GM23338 (cell line): Measurements from ENCODE around the gene DGKB. TPM values are rescaled to one million over a fixed set of nuclear protein-coding genes. Genes with fewer than 3 reads are reported as not detected.

Source experiments
- ATAC-seq: fragments of 200-7000 bp; cut with Tn5 transposase; 3 replicates; pipeline ENCODE4 v1.9.1; 2020
- DNase-seq: peaks from one replicate; pipeline ENCODE4 v3.0.0-alpha.2; 2015; ENCODE audit warnings: low spot score
- H2AFZ ChIP-seq: fragments of 200-600 bp; sonication (generic); 2 replicates; pipeline ENCODE4 v1.8.0; 2016; ENCODE audit warnings: antibody characterized with exemption, mild to moderate bottlenecking, moderate library complexity
- H3F3A ChIP-seq: fragments of 200-600 bp; sonication (generic); replicated peaks from 2 replicates; pipeline ENCODE4 v1.8.0; 2017; ENCODE audit warnings: antibody characterized with exemption, mixed run types, low read depth
- H3K27ac ChIP-seq: fragments of 200-600 bp; sonication (generic); 2 replicates; pipeline ENCODE4 v1.6.1; 2016; ENCODE audit warnings: low read depth
- H3K27me3 ChIP-seq: fragments of 200-600 bp; sonication (generic); 2 replicates; pipeline ENCODE4 v1.8.0; 2016; ENCODE audit warnings: mild to moderate bottlenecking, mixed run types, moderate library complexity; ENCODE audit not compliant: insufficient read depth
- H3K36me3 ChIP-seq: fragments of 200-600 bp; sonication (generic); 2 replicates; pipeline ENCODE4 v1.8.0; 2016; ENCODE audit warnings: mild to moderate bottlenecking; ENCODE audit not compliant: insufficient read depth
- H3K4me1 ChIP-seq: fragments of 200-600 bp; sonication (generic); 2 replicates; pipeline ENCODE4 v1.8.0; 2016; ENCODE audit warnings: mild to moderate bottlenecking, moderate library complexity; ENCODE audit not compliant: insufficient read depth
- H3K4me2 ChIP-seq: fragments of 200-600 bp; sonication (generic); 2 replicates; pipeline ENCODE4 v1.7.1; 2017; ENCODE audit warnings: mixed run types
- H3K4me3 ChIP-seq: fragments of 200-600 bp; sonication (generic); 2 replicates; pipeline ENCODE4 v1.6.1; 2016; ENCODE audit warnings: mixed run types
- H3K79me2 ChIP-seq: fragments of 200-600 bp; sonication (generic); replicated peaks from 2 replicates; pipeline ENCODE4 v1.8.0; 2017; ENCODE audit warnings: mild to moderate bottlenecking; ENCODE audit not compliant: insufficient read depth
- H3K9me2 ChIP-seq: fragments of 200-600 bp; sonication (generic); 2 replicates; pipeline ENCODE4 v1.8.0; 2017; ENCODE audit not compliant: insufficient read depth
- H4K20me1 ChIP-seq: fragments of 200-600 bp; sonication (generic); replicated peaks from 2 replicates; pipeline ENCODE4 v1.8.0; 2017; ENCODE audit warnings: mild to moderate bottlenecking; ENCODE audit not compliant: insufficient read depth
- H3K27ac Mint-ChIP-seq: 2 replicates; pipeline ENCODE4 v1.8.0; 2020; ENCODE audit warnings: inconsistent platforms, mild to moderate bottlenecking, moderate library complexity, mixed read lengths
- H3K27me3 Mint-ChIP-seq: 3 replicates; pipeline ENCODE4 v1.8.0; 2022; ENCODE audit warnings: low read depth, mild to moderate bottlenecking, moderate library complexity, mixed read lengths, inconsistent platforms; ENCODE audit not compliant: insufficient read depth, poor library complexity
- H3K36me3 Mint-ChIP-seq: 3 replicates; pipeline ENCODE4 v1.8.0; 2021; ENCODE audit warnings: low read depth, mild to moderate bottlenecking, inconsistent platforms, moderate library complexity, mixed read lengths
- H3K4me1 Mint-ChIP-seq: 3 replicates; pipeline ENCODE4 v1.8.0; 2020; ENCODE audit warnings: mild to moderate bottlenecking, inconsistent platforms, mixed read lengths
- H3K4me3 Mint-ChIP-seq: 3 replicates; pipeline ENCODE4 v1.8.0; 2021; ENCODE audit warnings: moderate library complexity, mild to moderate bottlenecking, inconsistent platforms, mixed read lengths
- H3K9me3 Mint-ChIP-seq: 3 replicates; pipeline ENCODE4 v1.8.0; 2020; ENCODE audit warnings: moderate library complexity, mild to moderate bottlenecking, inconsistent platforms, mixed read lengths
- CREB1 ChIP-seq: fragments of 250-450 bp; sonication (Bioruptor Pico); IDR thresholded peaks from 2 replicates; pipeline ENCODE4 v1.5.0; 2020; ENCODE audit warnings: low read depth, mild to moderate bottlenecking, moderate library complexity
- CTCF ChIP-seq, 2 experiments: fragments of 200-600 bp in 1 of 2; sonication (generic) in 1 of 2; conservative IDR thresholded peaks; 2 replicates each; pipeline versions ENCODE4 v1.5.1 to v1.6.1; 2016 to 2017; ENCODE audit warnings: antibody characterized with exemption in 2 of 2, low read depth in 2 of 2, mild to moderate bottlenecking in 2 of 2, moderate library complexity in 1 of 2
- ETS1 ChIP-seq: IDR thresholded peaks from 2 replicates; pipeline ENCODE4 v1.6.1; 2016; ENCODE audit warnings: antibody characterized with exemption
- EZH2 ChIP-seq: fragments of 200-600 bp; sonication (generic); IDR thresholded peaks from one replicate; pipeline ENCODE4 v1.8.0; 2017; ENCODE audit warnings: antibody characterized with exemption, mild to moderate bottlenecking, low read depth; ENCODE audit not compliant: unreplicated experiment
- EZH2phosphoT487 ChIP-seq: fragments of 200-600 bp; sonication (generic); IDR thresholded peaks from one replicate; pipeline ENCODE4 v1.8.1; 2018; ENCODE audit warnings: antibody characterized with exemption; ENCODE audit not compliant: unreplicated experiment
- JUNB ChIP-seq: IDR thresholded peaks from one replicate; pipeline ENCODE4 v1.6.1; 2016; ENCODE audit warnings: antibody characterized with exemption; ENCODE audit not compliant: unreplicated experiment
- NANOG ChIP-seq: IDR thresholded peaks from 2 replicates; pipeline ENCODE4 v1.6.1; 2016; ENCODE audit warnings: antibody characterized with exemption, borderline replicate concordance
- POLR2AphosphoS5 ChIP-seq: IDR thresholded peaks from 2 replicates; pipeline ENCODE4 v1.6.1; 2016; ENCODE audit warnings: antibody characterized with exemption, low read depth
- REST ChIP-seq: IDR thresholded peaks from one replicate; pipeline ENCODE4 v1.6.1; 2018; ENCODE audit warnings: antibody characterized with exemption; ENCODE audit not compliant: unreplicated experiment
- STAT1 ChIP-seq: IDR thresholded peaks from one replicate; pipeline ENCODE4 v1.6.1; 2016; ENCODE audit warnings: antibody characterized with exemption; ENCODE audit not compliant: unreplicated experiment
- ZNF114 ChIP-seq: fragments of 250-450 bp; sonication (Bioruptor Pico); IDR thresholded peaks from 2 replicates; pipeline ENCODE4 v1.5.0; 2020; ENCODE audit warnings: mild to moderate bottlenecking, moderate library complexity
- ZNF331 ChIP-seq: fragments of 250-450 bp; sonication (Bioruptor Pico); IDR thresholded peaks from 2 replicates; pipeline ENCODE4 v1.5.0; 2020; ENCODE audit warnings: low read depth, mild to moderate bottlenecking, moderate library complexity
- ZNF462 ChIP-seq: fragments of 250-450 bp; sonication (Bioruptor Pico); IDR thresholded peaks from 2 replicates; pipeline ENCODE4 v1.5.0; 2020; ENCODE audit warnings: mild to moderate bottlenecking, moderate library complexity
- polyA plus RNA-seq: library from polyadenylated mRNA; unstranded; fragments of >200 nt; fragmentation: Nextera tagmentation; extraction: Ambion mirVana; gene quantifications from 2 replicates; pipeline ENCODE4 v1.2.1, GENCODE V29; 2016
- total RNA-seq: library from RNA; depleted of rRNA; stranded (reverse); fragments of >200 nt; shearing (Covaris generic); gene quantifications from 2 replicates; pipeline ENCODE4 v1.2.3, GENCODE V29; 2014

Gene DGKB
- total and polyA plus RNA-seq, 2 experiments from 2014 or later: 4.8 to 11.5 TPM

GRCh38 chr7:14385074-14385473 is 517.5 kb downstream of the DGKB start:
- H3K27me3 ChIP-seq: no peaks in the 10 kb centered on the region
- Mint-ChIP-seq H3K4me1 (peaks cover 3% of the 10 kb centered on the region; the same call in 1 of the 3 replicates), H3K36me3 (no peaks in the 10 kb centered on the region), H3K9me3 (no peaks in the 10 kb centered on the region), H3K4me3 (no peak overlapping the region), H3K27ac (no peak overlapping the region), H3K27me3 (no peaks in the 10 kb centered on the region)
- H3K4me2 ChIP-seq: no peak overlapping the region
- no peak overlapping the region for H3K4me3 ChIP-seq
- H3K27ac ChIP-seq: no peak overlapping the region
- ATAC-seq (no peak), DNase-seq (no peak)
- H4K20me1 ChIP-seq: no peaks in the 10 kb centered on the region
- TF ChIP-seq ZNF114 (CRISPR knock-in tag) (no peak), CREB1 (CRISPR knock-in tag) (no peak), ZNF462 (CRISPR knock-in tag) (no peak), POLR2AphosphoS5 (no peak), REST (no peak), EZH2 (no peak), JUNB (no peak), ZNF331 (CRISPR knock-in tag) (no peak), ETS1 (no peak), NANOG (no peak), EZH2phosphoT487 (no peak), CTCF (conservative IDR thresholded peaks at IDR 0.05; ENCODE audit: low read depth in 2 of 2) (no peak), STAT1 (no peak)
- H3K36me3 ChIP-seq: no peaks in the 10 kb centered on the region
- no peaks in the 10 kb centered on the region for H3K9me2 ChIP-seq
- no peak overlapping the region for H2AFZ ChIP-seq
- no peaks in the 10 kb centered on the region for H3K79me2 ChIP-seq
- H3F3A ChIP-seq: no peaks in the 10 kb centered on the region
- H3K4me1 ChIP-seq: no peaks in the 10 kb centered on the region
